Neural cell (in vitro differentiated cells): ENCODE measurements around the gene EIF4A3. TPM values are rescaled to one million over a fixed set of nuclear protein-coding genes. Genes with fewer than 3 reads are reported as not detected.

Experiments used
- H2AFZ ChIP-seq: fragments of 200-600, 300-800 bp; sonication (generic), shearing (Covaris generic); 2 replicates; pipeline ENCODE4 v1.6.0; 2014; ENCODE audit warnings: low read depth, mild to moderate bottlenecking, antibody characterized with exemption, low read length, moderate library complexity
- H3F3A ChIP-seq: fragments of 200-600 bp; shearing (Covaris generic); 2 replicates; pipeline ENCODE4 v1.6.1; 2016; ENCODE audit warnings: mild to moderate bottlenecking, moderate library complexity, mixed read lengths, antibody characterized with exemption, low read length; ENCODE audit not compliant: insufficient read depth, poor library complexity, severe bottlenecking
- H3K27ac ChIP-seq: fragments of 200-600, 300-800 bp; sonication (generic), shearing (Covaris generic); 2 replicates; pipeline ENCODE4 v1.5.1; 2014; ENCODE audit warnings: mild to moderate bottlenecking, low read length, moderate library complexity
- H3K27me3 ChIP-seq: fragments of 300-800, 200-600 bp; sonication (generic), shearing (Covaris generic); 2 replicates; pipeline ENCODE4 v1.6.0; 2014; ENCODE audit warnings: mild to moderate bottlenecking, low read depth, low read length, moderate library complexity; ENCODE audit not compliant: insufficient read depth
- H3K36me3 ChIP-seq: fragments of 300-800, 200-600 bp; sonication (generic), shearing (Covaris generic); 2 replicates; pipeline ENCODE4 v1.5.1; 2014; ENCODE audit warnings: mild to moderate bottlenecking, antibody characterized with exemption, low read length, moderate library complexity; ENCODE audit not compliant: insufficient read depth
- H3K4me2 ChIP-seq: fragments of 300-800, 200-600 bp; sonication (generic), shearing (Covaris generic); 2 replicates; pipeline ENCODE4 v1.6.0; 2014; ENCODE audit warnings: mild to moderate bottlenecking, low read length
- H3K4me3 ChIP-seq: fragments of 300-800, 200-600 bp; sonication (generic), shearing (Covaris generic); 2 replicates; pipeline ENCODE4 v1.5.1; 2014; ENCODE audit warnings: mild to moderate bottlenecking, low read length, moderate library complexity
- H3K79me2 ChIP-seq: fragments of 200-600 bp; shearing (Covaris generic); replicated peaks from 2 replicates; pipeline ENCODE4 v1.6.0; 2014; ENCODE audit warnings: mild to moderate bottlenecking, low read length, moderate library complexity; ENCODE audit not compliant: insufficient read depth
- H3K9ac ChIP-seq: fragments of 300-800, 200-600 bp; sonication (generic), shearing (Covaris generic); 2 replicates; pipeline ENCODE4 v1.6.1; 2016; ENCODE audit warnings: mild to moderate bottlenecking, low read length, mixed read lengths
- H3K9me2 ChIP-seq: fragments of 200-600 bp; shearing (Covaris generic); 2 replicates; pipeline ENCODE4 v1.6.1; 2016; ENCODE audit warnings: mild to moderate bottlenecking, low read length, mixed read lengths; ENCODE audit not compliant: insufficient read depth
- H3K9me3 ChIP-seq: fragments of 200-600, 300-800 bp; sonication (generic), shearing (Covaris generic); 2 replicates; pipeline ENCODE4 v1.6.1; 2016; ENCODE audit warnings: mild to moderate bottlenecking, mixed run types, low read length, moderate library complexity, mixed read lengths
- H4K20me1 ChIP-seq: fragments of 200-600 bp; shearing (Covaris generic); 2 replicates; pipeline ENCODE4 v1.6.1; 2016; ENCODE audit warnings: mild to moderate bottlenecking, mixed run types; ENCODE audit not compliant: insufficient read depth
- EP300 ChIP-seq: fragments of 450-650 bp; conservative IDR thresholded peaks from 2 replicates; pipeline ENCODE4 v1.6.1; 2014; ENCODE audit warnings: antibody characterized with exemption, mild to moderate bottlenecking, moderate library complexity; ENCODE audit not compliant: poor library complexity, severe bottlenecking
- EZH2 ChIP-seq: fragments of 200-600, 300-800 bp; shearing (Covaris generic), sonication (generic); IDR thresholded peaks from 2 replicates; pipeline ENCODE4 v1.6.1; 2014; ENCODE audit warnings: antibody characterized with exemption, low read length, borderline replicate concordance, mild to moderate bottlenecking; ENCODE audit not compliant: insufficient read depth, poor library complexity, severe bottlenecking
- MXI1 ChIP-seq: fragments of 450-650 bp; conservative IDR thresholded peaks from 2 replicates; pipeline ENCODE4 v1.6.1; 2014; ENCODE audit warnings: antibody characterized with exemption, mild to moderate bottlenecking; ENCODE audit not compliant: poor library complexity, severe bottlenecking
- POLR2AphosphoS5 ChIP-seq: IDR thresholded peaks from 2 replicates; pipeline ENCODE4 v1.6.1; 2012
- RAD21 ChIP-seq: fragments of 450-650 bp; conservative IDR thresholded peaks from 2 replicates; pipeline ENCODE4 v1.6.1; 2014; ENCODE audit warnings: antibody characterized with exemption, mild to moderate bottlenecking, moderate library complexity
- SMC3 ChIP-seq: fragments of 450-650 bp; conservative IDR thresholded peaks from 2 replicates; pipeline ENCODE4 v1.6.1; 2014; ENCODE audit warnings: antibody characterized with exemption, mild to moderate bottlenecking, moderate library complexity; ENCODE audit not compliant: poor library complexity
- TAF1 ChIP-seq: IDR thresholded peaks from 2 replicates; pipeline ENCODE4 v1.6.1; 2012; ENCODE audit warnings: low read depth
- polyA plus RNA-seq: library from polyadenylated mRNA; depleted of rRNA; stranded (reverse); fragments of >200 nt; gene quantifications from 2 replicates; pipeline ENCODE4 v1.2.3, GENCODE V29; 2014
- TF ChIP-seq, protein P1 (sequence below): fragments of 450-650 bp; IDR thresholded peaks from 2 replicates; pipeline ENCODE4 v1.5.1; 2014; ENCODE audit warnings: antibody characterized with exemption, mild to moderate bottlenecking, moderate library complexity; ENCODE audit not compliant: poor library complexity, severe bottlenecking
- TF ChIP-seq, protein P2 (sequence below): IDR thresholded peaks from 2 replicates; pipeline ENCODE4 v1.6.1; 2012; ENCODE audit warnings: borderline replicate concordance

EIF4A3 gene
- polyA plus RNA-seq, 1 donor from 2014 or later = 109 TPM

DNA sequence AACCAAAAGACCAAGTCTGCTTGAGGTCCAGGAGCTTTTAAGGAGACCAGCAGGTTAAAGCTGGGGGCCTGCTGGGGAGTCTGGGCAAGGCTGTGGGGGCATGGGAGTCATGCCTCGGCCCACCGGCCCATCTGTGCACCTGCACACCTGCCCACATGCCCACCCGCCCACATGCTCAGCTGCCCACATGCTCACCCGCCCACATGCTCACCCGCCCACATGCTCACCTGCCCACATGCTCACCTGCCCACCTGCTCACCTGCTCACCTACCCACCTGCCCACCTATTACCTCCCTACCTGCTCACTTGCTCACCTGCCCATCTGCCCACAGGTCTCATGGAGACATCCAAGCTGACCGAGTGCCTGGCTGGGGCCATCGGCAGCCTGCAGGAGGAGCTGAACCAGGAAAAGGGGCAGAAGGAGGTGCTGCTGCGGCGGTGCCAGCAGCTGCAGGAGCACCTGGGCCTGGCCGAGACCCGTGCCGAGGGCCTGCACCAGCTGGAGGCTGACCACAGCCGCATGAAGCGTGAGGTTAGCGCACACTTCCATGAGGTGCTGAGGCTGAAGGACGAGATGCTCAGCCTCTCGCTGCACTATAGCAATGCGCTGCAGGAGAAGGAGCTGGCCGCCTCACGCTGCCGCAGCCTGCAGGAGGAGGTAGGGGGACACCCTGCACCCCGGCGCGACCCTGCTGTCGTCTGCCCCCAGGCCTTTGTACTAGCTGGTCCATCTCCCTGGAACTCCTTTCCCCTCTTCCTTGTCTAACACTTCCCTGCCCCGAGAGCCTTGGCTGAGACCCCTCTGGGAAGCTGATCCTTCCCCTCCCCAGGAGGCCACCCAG is 36.9 kb upstream of the EIF4A3 start:
- no peak overlapping the region for H3K9ac ChIP-seq
- no peak for TF ChIP-seq MXI1
- TF ChIP-seq, protein P1, sequence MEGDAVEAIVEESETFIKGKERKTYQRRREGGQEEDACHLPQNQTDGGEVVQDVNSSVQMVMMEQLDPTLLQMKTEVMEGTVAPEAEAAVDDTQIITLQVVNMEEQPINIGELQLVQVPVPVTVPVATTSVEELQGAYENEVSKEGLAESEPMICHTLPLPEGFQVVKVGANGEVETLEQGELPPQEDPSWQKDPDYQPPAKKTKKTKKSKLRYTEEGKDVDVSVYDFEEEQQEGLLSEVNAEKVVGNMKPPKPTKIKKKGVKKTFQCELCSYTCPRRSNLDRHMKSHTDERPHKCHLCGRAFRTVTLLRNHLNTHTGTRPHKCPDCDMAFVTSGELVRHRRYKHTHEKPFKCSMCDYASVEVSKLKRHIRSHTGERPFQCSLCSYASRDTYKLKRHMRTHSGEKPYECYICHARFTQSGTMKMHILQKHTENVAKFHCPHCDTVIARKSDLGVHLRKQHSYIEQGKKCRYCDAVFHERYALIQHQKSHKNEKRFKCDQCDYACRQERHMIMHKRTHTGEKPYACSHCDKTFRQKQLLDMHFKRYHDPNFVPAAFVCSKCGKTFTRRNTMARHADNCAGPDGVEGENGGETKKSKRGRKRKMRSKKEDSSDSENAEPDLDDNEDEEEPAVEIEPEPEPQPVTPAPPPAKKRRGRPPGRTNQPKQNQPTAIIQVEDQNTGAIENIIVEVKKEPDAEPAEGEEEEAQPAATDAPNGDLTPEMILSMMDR = no peak
- TF ChIP-seq, protein P2, sequence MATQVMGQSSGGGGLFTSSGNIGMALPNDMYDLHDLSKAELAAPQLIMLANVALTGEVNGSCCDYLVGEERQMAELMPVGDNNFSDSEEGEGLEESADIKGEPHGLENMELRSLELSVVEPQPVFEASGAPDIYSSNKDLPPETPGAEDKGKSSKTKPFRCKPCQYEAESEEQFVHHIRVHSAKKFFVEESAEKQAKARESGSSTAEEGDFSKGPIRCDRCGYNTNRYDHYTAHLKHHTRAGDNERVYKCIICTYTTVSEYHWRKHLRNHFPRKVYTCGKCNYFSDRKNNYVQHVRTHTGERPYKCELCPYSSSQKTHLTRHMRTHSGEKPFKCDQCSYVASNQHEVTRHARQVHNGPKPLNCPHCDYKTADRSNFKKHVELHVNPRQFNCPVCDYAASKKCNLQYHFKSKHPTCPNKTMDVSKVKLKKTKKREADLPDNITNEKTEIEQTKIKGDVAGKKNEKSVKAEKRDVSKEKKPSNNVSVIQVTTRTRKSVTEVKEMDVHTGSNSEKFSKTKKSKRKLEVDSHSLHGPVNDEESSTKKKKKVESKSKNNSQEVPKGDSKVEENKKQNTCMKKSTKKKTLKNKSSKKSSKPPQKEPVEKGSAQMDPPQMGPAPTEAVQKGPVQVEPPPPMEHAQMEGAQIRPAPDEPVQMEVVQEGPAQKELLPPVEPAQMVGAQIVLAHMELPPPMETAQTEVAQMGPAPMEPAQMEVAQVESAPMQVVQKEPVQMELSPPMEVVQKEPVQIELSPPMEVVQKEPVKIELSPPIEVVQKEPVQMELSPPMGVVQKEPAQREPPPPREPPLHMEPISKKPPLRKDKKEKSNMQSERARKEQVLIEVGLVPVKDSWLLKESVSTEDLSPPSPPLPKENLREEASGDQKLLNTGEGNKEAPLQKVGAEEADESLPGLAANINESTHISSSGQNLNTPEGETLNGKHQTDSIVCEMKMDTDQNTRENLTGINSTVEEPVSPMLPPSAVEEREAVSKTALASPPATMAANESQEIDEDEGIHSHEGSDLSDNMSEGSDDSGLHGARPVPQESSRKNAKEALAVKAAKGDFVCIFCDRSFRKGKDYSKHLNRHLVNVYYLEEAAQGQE = no peak
- TF ChIP-seq EZH2 = no peak
- TF ChIP-seq TAF1 = no peak
- no peak for TF ChIP-seq POLR2AphosphoS5
- no peak for TF ChIP-seq RAD21
- TF ChIP-seq SMC3 = no peak
- no peak for TF ChIP-seq EP300
- H3K27me3 ChIP-seq = no peaks in the 10 kb centered on the region
- no peaks in the 10 kb centered on the region for H4K20me1 ChIP-seq
- no peaks in the 10 kb centered on the region for H3F3A ChIP-seq
- no peak overlapping the region for H3K4me2 ChIP-seq
- H3K9me2 ChIP-seq = no peaks in the 10 kb centered on the region
- H3K9me3 ChIP-seq = no peaks in the 10 kb centered on the region
- H3K79me2 ChIP-seq = no peaks in the 10 kb centered on the region
- H3K36me3 ChIP-seq = no peaks in the 10 kb centered on the region
- no peak overlapping the region for H3K4me3 ChIP-seq
- no peak overlapping the region for H2AFZ ChIP-seq
- H3K27ac ChIP-seq = no peak overlapping the region

DNA sequence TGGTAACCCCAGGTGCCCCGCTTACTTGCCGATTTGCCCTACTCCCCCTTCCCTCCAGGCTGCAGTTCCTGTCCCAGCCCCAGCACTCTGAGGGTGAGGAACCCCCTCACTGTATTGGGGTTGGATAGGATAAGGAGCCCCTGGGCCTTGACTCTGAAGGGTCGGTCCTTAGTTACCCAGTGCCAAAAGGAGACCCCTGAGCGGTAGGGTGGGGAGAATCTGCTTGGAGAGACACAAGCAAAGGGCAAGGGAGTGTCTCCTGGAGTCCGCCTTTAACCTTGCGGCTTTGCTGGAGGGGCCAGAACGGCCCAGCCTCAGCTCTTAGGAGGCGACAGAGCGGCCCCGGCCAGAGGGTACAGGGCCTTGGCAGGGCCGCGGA is 35.9 kb upstream of the EIF4A3 start:
- TF ChIP-seq, protein P2 = no peak
- no peak for TF ChIP-seq TAF1
- no peak for TF ChIP-seq SMC3
- TF ChIP-seq RAD21 = no peak
- TF ChIP-seq, protein P1 = no peak
- no peak for TF ChIP-seq MXI1
- no peak for TF ChIP-seq EZH2
- no peak for TF ChIP-seq EP300
- TF ChIP-seq POLR2AphosphoS5 = no peak
- H2AFZ ChIP-seq = no peak overlapping the region
- H3K27me3 ChIP-seq = no peaks in the 10 kb centered on the region
- H3K9me3 ChIP-seq = no peaks in the 10 kb centered on the region
- H3K4me3 ChIP-seq = no peak overlapping the region
- H3F3A ChIP-seq = no peaks in the 10 kb centered on the region
- no peaks in the 10 kb centered on the region for H3K36me3 ChIP-seq
- no peak overlapping the region for H3K27ac ChIP-seq
- no peaks in the 10 kb centered on the region for H3K79me2 ChIP-seq
- no peaks in the 10 kb centered on the region for H4K20me1 ChIP-seq
- no peak overlapping the region for H3K4me2 ChIP-seq
- H3K9me2 ChIP-seq = no peaks in the 10 kb centered on the region
- H3K9ac ChIP-seq = no peak overlapping the region
